H1 (cell line): Measurements from ENCODE around the gene PBX2. TPM values are rescaled to one million over a fixed set of nuclear protein-coding genes. Genes with fewer than 3 reads are reported as not detected.

ENCODE experiments used
- BCL11A ChIP-seq, 2 experiments: IDR thresholded peaks; one replicate each; pipeline ENCODE4 v1.6.1; 2011; ENCODE audit warnings: low read depth in 2 of 2, low read length in 2 of 2, mild to moderate bottlenecking in 2 of 2
- CEBPB ChIP-seq: IDR thresholded peaks from 2 replicates; pipeline ENCODE4 v1.6.1; 2012; ENCODE audit warnings: low read depth, low read length
- CREB1 ChIP-seq: IDR thresholded peaks from 2 replicates; pipeline ENCODE4 v1.6.1; 2012; ENCODE audit warnings: inconsistent platforms
- FOSL1 ChIP-seq: IDR thresholded peaks from 2 replicates; pipeline ENCODE4 v1.6.1; 2011; ENCODE audit warnings: mild to moderate bottlenecking, low read depth, low read length, moderate library complexity; ENCODE audit not compliant: insufficient read depth
- HDAC6 ChIP-seq: IDR thresholded peaks from one replicate; pipeline ENCODE4 v1.7.1; 2012; ENCODE audit warnings: low read depth, mild to moderate bottlenecking, inconsistent platforms, low read length, moderate library complexity
- PHF8 ChIP-seq: fragments of 200-600 bp; sonication (generic); conservative IDR thresholded peaks from 2 replicates; pipeline ENCODE4 v1.7.1; 2012; ENCODE audit warnings: low read depth, mild to moderate bottlenecking, inconsistent platforms, low read length, moderate library complexity
- RAD21 ChIP-seq, 2 experiments: IDR thresholded peaks in 1 of 2; conservative IDR thresholded peaks in 1 of 2; 2 replicates each; pipeline ENCODE4 v1.6.1; 2011; ENCODE audit warnings: low read depth in 2 of 2, low read length in 2 of 2, improper control_type of control experiment in 1 of 2, inconsistent platforms in 1 of 2, mild to moderate bottlenecking in 1 of 2, moderate library complexity in 1 of 2
- RXRA ChIP-seq: IDR thresholded peaks from 2 replicates; pipeline ENCODE4 v1.6.1; 2011; ENCODE audit warnings: low read depth, mild to moderate bottlenecking, low read length, moderate library complexity; ENCODE audit not compliant: insufficient read depth
- polyA plus RNA-seq, 7 experiments: library from polyadenylated mRNA; depleted of rRNA in 3 of 7; stranded (reverse) in 5 of 7; unstranded in 2 of 7; fragments of >200 nt in 5 of 7; fragments of 200-250 nt in 2 of 7; gene quantifications; 1 replicate in 5 of 7; 2 replicates in 1 of 7; 4 replicates in 1 of 7; pipeline versions ENCODE4 v1.2.1 to v1.2.3, GENCODE V29; 2011 to 2013; ENCODE audit warnings: missing spikeins in 2 of 7, mixed read lengths in 2 of 7
- total RNA-seq: library from RNA; stranded (reverse); fragmentation: NEBNext Ultra II Directional; extraction: Animal tissue kit (Norgen Biotek cat#: 25700); gene quantifications from 2 replicates; pipeline ENCODE4 v1.2.1, GENCODE V29; 2021

PBX2 gene
- total and polyA plus RNA-seq, 2 of the 8 experiments (the other 6 are each of a cell fraction or from before 2014, with no cell fraction given) = 102 to 130 TPM

DNA sequence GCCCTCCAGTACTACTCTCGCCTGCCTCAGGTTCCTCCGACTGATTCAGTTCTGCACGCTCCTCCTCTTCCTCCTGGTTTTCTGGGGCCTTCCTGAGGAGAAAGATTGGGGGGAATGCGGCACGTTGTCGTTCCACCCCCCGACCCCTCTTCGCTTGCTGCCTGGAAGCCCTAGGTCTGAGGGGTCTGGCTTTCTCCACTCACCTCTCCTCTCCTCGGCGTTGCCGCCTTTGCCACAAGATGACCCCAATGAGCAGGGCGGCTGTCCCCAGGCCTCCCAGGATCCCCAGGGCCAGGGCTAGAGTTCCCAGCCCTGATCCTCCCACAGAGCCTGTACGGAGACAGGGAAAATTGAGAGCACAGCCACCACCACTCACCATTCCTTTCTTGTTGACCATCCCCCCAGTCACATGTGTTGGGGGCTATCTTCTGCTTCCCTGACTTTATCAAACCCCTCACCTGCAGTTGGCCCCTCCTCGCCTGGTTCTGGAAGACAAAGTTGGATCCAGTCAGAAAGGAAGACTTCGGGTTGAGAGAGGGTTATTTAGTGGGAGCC, 8.8 kb downstream of the PBX2 start (continued):
- TF ChIP-seq CEBPB = no peak
- no peak for TF ChIP-seq HDAC6
- no peak for TF ChIP-seq CREB1
- TF ChIP-seq RXRA = no peak
- no peak for TF ChIP-seq FOSL1
- TF ChIP-seq RAD21 (IDR thresholded peaks at IDR 0.05 in 1 of 2, conservative IDR thresholded peaks at IDR 0.05 in 1 of 2; ENCODE audit: low read depth in 2 of 2, low read length in 2 of 2) = no peak
- no peak for TF ChIP-seq BCL11A (IDR thresholded peaks at IDR 0.05; ENCODE audit: low read depth in 2 of 2, low read length in 2 of 2)
- no peak for TF ChIP-seq PHF8
